Stimulated activated CD4-positive, alpha-beta T cell treated with anti-CD3 and anti-CD28 coated beads, Interleukin-4, amount 100 ng/mL, for 4 hours (primary cell): Measurements from ENCODE around the gene KLF13.
A peak's percentile ranks its signal among the peaks of the same experiment; 100 is the strongest.

Source experiments
- DNase-seq, 2 experiments: peaks; one replicate each; pipeline ENCODE4 v3.0.0-alpha.2; 2020

KLF13 gene

DNA sequence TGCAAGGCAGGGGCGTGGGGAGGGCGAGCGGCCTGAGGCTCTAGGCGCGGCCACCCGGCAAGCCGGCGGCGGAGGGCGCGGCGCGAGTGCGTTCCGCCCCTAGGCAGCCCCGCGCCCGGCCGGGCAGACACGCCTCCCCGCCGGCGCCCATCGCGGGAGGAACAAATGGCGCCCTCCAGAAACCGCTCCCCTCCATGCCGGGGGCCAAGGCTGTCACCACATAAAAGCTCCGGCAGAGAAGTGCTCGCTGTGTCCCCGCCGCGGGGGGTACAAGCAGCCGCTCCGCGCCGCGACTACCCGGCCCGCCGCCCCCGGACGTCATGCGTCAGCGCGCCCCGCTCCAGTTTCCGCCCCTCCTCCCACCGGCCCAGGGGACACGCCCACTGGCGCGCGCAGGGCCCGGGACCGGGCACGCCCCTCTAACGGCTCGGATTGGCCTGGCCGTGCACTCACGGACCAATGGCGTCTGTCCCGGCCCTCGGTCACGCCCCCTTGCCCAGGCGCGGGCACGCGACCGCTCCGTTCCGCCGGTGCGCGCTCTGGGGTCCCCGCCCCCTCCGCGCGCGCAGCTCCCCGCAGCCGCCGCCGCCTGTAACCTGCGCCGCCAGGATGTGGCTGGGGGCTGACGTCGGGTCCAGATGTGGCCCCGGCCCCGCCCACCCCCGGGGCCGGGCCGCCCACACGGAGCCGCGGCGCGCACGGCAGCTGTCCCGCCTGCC is at the start of gene KLF13:
Gene KLF13 (plus strand): TSS at position 680 of the 719 bp plus-strand sequence. CDS start 378 bp downstream, outside the sequence.
- DNase-seq = peak; percentile 99

GRCh38 chr15:31277335-31278060 is 49.1 kb upstream of the KLF13 start:
- DNase-seq = no peak

GRCh38 chr15:31278061-31278445 is 48.6 kb upstream of the KLF13 start:
- no peak for DNase-seq

GRCh38 chr15:31278544-31279220 is 48.0 kb upstream of the KLF13 start:
- no peak for DNase-seq

DNA sequence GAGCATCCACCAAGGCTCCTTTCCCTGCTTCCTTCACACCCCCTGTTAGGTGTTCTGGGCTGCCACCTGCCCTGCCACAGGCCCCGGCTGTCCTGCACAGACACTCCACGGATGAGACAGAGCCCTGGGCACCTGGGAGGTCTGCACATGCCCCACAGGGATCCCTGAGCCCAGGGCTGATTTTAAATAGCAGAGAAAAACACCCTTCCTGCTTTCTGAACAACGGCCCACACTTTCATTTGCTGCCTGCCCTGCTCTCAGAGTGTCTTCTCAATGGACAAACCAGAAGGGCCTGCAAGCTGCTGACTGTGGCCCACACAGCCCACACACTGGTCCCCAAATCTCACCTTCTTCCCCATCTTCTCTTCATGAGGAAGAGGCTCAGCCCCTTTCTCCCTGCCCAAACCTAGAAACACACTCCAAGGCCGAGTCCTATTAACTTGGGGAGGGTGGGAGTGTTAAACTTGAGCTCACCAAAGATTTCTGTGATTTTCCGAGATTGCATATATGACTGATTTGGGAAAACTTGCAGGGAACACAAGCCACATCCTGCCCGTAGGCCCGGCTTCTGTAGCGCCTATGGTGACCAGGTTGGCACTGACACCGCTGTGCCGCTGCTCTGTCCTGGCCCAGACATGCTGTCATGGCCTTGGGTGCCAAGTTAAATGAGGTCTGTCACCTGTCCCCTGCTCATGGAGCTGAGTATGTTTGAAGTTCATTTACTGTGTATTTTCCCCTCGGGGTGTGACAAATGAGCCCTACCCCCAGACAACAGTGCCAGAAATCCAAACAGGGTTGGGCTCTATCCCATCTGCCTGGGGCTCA is 47.2 kb upstream of the KLF13 start:
- DNase-seq = no peak

DNA sequence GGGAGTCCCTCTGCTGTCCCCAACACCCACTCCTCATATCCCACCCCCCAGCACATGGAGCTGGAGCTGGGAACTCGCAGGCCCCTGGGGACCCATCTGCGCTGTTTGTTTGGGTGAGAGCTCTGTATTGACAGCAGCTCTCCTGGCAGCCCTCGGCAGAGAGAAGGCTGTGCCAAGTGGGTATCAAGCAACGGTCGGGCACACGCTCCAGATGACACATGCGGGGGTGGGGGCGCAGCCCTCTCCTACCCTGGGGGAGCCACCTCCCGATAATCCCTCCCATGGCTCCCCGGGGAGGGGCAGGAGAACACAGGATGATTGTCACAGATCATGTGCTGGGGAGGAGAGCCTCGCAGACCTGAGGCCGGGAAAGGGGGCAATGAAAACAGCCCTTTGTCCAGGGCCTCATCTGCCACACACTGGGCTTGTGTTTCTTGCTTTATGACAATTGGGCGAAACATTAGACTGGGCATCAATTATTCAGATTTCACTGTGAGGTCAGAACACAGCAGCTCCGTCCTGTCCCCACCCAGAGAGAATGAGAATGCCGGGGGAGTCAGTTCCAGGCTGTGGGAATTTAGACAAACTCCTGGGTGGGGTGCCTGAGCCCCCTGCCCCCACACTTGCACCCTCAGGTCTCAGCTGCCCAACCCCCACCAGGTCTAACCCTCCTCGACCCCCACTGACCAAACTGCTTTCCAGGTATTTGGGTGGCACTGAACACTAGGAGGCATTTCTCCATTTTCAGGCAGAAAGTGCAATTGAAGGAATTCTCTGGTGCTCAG is 46.4 kb upstream of the KLF13 start:
- DNase-seq = no peak

GRCh38 chr15:31280831-31281216 is 45.8 kb upstream of the KLF13 start:
- no peak for DNase-seq

GRCh38 chr15:31283043-31283442 is 43.6 kb upstream of the KLF13 start:
- DNase-seq = no peak

- no peak for DNase-seq
Observed at GRCh38 chr15:31285772-31286261, 40.8 kb upstream of the KLF13 start.

- DNase-seq = no peak
Observed at GRCh38 chr15:31291048-31291578, 35.5 kb upstream of the KLF13 start.

DNA sequence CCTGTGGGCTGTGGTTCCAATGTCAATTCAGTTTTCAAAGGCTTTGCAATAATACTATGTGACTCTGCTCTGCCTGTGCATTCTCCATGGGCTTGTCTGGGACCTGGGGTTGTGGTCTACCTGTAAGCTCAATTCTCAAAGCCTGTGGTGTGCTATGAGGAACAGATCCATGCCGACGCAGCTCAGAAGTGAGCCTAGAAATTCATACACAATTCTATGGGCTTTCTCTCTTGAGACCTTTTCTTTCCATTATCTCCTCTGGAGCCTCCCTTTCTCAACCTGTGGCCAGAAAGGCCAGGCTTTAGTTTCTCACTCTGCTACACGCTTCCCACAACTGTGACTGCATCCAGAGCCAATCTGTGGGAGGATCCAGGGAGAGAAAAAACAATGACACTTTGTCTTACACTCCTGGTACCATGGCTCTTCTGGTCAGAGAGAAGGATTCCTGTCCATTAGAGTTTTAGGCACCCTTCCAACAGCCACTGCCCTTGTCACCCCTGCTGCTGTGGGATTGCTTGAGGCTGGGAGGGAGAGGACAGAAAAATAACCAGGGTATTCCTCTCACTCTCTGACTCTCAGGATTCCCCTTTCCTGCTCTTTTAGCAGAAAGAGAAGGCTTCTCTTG is 34.1 kb upstream of the KLF13 start:
- DNase-seq = no peak

DNA sequence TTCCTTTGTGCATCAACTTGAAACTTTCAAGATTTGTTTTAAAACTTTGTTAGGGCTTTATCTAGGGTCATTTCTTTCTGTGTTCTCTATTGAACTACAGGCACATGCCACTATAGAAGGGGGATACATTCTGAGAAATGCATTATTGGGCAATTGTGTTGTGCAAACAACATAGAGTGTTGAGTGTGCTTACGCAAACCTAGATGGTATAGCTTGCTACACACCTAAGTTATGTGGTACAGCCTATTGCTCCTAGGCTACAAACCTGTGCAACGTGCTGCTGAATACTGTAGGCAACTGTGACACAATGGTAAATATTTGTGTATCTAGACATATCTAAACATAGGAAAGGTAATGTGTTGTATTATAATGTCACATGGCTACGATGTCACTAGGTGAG is 33.0 kb upstream of the KLF13 start:
- DNase-seq = no peak

DNA sequence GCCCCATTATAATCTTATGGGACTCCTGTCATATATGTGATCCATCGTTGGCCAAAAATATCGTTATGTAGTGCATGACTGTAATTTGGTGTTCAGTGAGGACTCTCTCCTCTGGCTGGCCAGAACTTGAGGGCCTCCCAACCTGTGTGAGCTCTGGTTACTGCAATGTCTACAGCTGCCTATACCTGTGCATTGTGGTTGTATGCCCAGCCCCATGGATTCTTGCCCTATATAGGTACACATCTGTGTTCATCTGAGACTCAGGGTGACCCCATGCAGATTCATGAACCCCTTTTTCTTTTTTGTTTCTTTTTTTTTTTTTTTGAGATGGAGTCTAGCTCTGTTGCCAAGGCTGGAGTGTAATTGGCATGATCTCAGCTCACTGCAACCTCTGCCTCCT is 32.6 kb upstream of the KLF13 start:
- DNase-seq = no peak

DNA sequence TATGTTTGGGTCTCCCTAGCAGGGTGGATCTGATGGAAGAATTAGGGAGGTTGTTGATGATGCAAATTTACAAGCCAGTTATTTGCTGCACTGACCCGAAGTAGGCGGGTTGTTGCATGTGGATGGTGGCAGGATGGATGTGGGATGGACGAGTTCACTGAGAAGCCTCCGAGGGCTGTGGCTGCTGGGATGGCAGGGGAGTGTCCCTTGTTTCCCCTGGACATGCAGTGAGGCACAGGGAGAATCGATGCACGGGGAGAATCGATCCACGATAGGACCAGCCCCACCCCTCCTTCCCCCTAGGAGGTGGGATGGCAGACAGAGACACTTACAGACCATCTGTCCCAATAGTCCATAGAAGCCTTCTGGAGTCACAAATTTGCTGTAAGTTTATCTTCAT is 31.0 kb upstream of the KLF13 start:
- no peak for DNase-seq

- DNase-seq = no peak
Observed at GRCh38 chr15:31296219-31296645, 30.4 kb upstream of the KLF13 start.

DNA sequence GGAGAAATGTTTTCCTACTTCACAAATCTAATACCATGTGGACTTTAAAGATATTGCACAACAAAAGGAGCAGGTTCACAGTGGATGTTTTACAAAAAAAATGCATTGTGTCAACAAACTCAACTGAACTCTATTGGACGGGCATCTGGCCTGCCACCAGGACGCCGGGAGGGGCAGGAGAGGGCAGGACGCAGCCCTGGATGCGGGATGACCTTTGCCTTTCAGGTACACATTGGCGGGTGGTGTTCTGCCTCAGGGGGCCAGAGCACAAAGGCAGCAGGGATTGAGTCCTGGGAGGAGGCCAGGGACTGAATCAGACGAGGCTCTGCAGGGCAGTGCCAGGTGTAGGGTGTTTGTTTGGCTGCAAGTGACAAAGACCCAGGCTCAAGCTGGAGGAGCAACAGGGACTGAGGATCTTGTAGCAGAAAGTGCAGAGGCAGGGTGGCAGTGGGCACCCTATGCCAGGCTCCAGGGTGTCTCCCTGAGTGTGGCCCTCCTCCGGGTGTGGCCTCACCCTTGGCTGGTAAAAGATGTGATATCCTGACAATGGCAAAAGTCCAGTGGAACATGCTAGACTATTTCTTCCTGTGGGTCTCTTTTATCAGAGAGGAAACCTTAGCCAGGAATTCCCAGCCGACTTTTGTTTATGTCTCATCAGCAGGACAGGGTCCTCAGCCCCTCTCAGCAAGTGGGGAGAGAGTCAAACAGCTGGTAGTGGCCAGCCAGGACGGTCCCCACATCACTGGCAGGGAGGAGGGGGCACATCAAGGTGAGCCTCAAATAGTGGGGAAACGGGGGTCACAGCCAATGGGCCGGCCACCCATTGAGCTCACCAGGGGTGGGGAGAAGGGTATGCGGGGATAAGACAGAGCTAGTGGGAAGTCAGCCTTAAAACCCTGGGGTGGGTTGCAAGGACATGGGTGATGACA is 29.7 kb upstream of the KLF13 start:
- DNase-seq = no peak

DNA sequence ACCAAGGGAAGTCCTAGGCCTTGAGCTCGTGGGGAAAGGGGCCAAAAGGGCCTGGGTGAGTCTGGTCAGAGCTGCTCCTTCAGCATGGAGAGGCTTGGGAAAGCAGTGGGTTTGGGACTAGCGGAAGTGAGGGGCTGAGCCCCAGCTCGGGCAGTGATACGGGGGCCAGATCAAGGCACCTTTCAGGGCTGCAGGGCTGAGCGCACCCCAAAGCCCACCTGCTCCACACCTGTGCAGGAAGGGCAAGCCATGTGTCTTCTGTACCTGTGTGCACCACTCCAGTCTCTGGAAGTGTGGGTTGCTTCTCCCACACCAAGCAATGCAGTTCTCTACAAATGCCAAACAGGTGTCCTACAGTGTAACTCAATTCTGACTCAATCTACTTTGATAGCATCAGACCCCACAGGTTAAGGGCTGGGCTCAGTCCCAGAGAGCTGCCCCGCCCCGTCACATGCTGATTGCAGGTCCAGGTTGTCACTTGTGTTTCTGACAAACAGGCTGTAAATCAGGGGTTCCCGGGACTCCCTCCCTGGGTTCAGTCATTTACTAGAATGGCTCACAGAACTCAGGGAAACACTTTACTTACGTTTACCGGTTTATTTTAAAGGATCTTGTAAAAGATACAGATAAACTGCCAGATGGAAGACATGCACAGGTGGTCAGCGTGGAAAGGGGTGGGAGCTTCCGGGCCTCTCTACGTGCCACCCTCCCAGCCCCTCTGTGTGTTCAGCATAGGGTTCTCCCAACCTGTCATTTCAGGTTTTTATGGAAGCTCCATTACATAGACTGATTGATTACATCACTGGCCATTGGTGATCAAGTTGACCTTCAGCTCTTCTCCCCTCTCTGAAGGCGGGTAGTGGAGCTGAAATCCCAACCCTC is 28.8 kb upstream of the KLF13 start:
- DNase-seq = no peak

- no peak for DNase-seq
Observed at GRCh38 chr15:31298707-31299172, 27.9 kb upstream of the KLF13 start.

- no peak for DNase-seq
Observed at GRCh38 chr15:31300208-31300661, 26.4 kb upstream of the KLF13 start.
